SK-N-SH (cell line): ENCODE data around the gene ALG6.

Experiments
- ELF1 ChIP-seq: IDR thresholded peaks from 2 replicates; pipeline ENCODE4 v1.4.0; 2012
- GATA2 ChIP-seq: sonication (generic); formaldehyde crosslinking; IDR thresholded peaks from 2 replicates; pipeline ENCODE4 v1.5.0; 2020; ENCODE audit warnings: mild to moderate bottlenecking, missing genetic modification reagents
- POLR2AphosphoS5 ChIP-seq: IDR thresholded peaks from 2 replicates; pipeline ENCODE4 v1.6.1; 2012; ENCODE audit warnings: low read depth, low read length

- TF ChIP-seq ELF1 (no peak), POLR2AphosphoS5 (no peak), GATA2 (CRISPR knock-in tag) (no peak)
These were observed 49.0 kb upstream of the ALG6 start for GRCh38 chr1:63318201-63318979.
